ENCODE results near the gene PTPRJ.

PTPRJ gene

GRCh38 chr11:48081151-48082010, 101.0 kb downstream of the PTPRJ start:
- DNase-seq (ENCODE audit: insufficient read length, low spot score) (no peak), FAIRE-seq (no peak)
- TF ChIP-seq, protein P1, sequence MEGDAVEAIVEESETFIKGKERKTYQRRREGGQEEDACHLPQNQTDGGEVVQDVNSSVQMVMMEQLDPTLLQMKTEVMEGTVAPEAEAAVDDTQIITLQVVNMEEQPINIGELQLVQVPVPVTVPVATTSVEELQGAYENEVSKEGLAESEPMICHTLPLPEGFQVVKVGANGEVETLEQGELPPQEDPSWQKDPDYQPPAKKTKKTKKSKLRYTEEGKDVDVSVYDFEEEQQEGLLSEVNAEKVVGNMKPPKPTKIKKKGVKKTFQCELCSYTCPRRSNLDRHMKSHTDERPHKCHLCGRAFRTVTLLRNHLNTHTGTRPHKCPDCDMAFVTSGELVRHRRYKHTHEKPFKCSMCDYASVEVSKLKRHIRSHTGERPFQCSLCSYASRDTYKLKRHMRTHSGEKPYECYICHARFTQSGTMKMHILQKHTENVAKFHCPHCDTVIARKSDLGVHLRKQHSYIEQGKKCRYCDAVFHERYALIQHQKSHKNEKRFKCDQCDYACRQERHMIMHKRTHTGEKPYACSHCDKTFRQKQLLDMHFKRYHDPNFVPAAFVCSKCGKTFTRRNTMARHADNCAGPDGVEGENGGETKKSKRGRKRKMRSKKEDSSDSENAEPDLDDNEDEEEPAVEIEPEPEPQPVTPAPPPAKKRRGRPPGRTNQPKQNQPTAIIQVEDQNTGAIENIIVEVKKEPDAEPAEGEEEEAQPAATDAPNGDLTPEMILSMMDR (IDR thresholded peaks at IDR 0.05; ENCODE audit: insufficient read depth, missing control alignments): no peak

GRCh38 chr11:48082771-48083170, 102.4 kb downstream of the PTPRJ start:
- FAIRE-seq: no peak
- TF ChIP-seq, protein P1 (IDR thresholded peaks at IDR 0.05; ENCODE audit: insufficient read depth, missing control alignments): no peak
- no peak for DNase-seq (ENCODE audit: insufficient read length, low spot score)

DNA sequence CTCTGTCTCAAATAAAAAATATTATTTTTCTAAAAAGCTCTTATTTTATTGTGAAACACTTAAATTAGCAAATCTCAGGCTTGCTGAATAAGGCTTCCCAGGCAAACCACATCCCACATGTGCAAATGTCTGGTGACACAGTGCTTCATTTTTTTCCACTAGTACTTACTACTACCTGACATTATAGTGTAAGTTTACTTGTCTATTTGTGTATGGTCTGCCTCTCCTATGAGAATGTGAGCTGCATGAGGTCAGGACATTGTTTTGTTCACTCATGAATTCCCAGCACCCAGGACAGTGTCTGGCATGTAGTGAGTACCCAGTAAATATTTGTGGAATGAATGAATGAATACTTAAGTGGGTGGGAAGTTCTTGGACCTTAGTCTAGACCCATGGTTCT, 103.1 kb downstream of the PTPRJ start:
- FAIRE-seq (no peak), DNase-seq (ENCODE audit: insufficient read length, low spot score) (no peak)
- TF ChIP-seq, protein P1 (IDR thresholded peaks at IDR 0.05; ENCODE audit: insufficient read depth, missing control alignments): no peak

- FAIRE-seq: no peak
- DNase-seq (ENCODE audit: insufficient read length, low spot score): no peak
- TF ChIP-seq, protein P1 (IDR thresholded peaks at IDR 0.05; ENCODE audit: insufficient read depth, missing control alignments): no peak
Observed at GRCh38 chr11:48085688-48086087, 105.3 kb downstream of the PTPRJ start.

DNA sequence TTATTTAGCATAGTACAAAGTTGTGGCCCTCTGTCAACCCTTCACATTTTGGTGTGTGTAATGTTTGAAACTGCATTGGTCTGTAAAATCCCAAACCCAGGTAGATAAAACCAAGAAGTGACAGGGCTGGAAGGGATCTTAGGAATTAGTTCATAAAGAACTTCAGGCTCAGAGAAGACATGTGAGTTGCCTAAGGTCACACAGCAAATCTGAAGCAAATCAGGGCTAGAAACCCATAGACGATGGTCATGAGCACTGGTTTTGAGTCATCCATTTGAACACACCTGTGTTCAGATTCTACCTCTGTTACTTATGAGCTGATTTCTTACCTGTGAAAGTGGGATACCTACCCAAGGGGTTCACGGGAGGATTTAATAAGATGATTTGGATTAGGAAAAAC, 107.1 kb downstream of the PTPRJ start:
- DNase-seq (ENCODE audit: insufficient read length, low spot score) (no peak), FAIRE-seq (no peak)
- TF ChIP-seq, protein P1 (IDR thresholded peaks at IDR 0.05; ENCODE audit: insufficient read depth, missing control alignments): no peak

- no peak for DNase-seq (ENCODE audit: insufficient read length, low spot score)
- no peak for FAIRE-seq
- TF ChIP-seq, protein P1 (IDR thresholded peaks at IDR 0.05; ENCODE audit: insufficient read depth, missing control alignments): no peak
Observed at GRCh38 chr11:48087974-48088681, 107.8 kb downstream of the PTPRJ start.

- FAIRE-seq (no peak), DNase-seq (ENCODE audit: insufficient read length, low spot score) (no peak)
- TF ChIP-seq, protein P1 (IDR thresholded peaks at IDR 0.05; ENCODE audit: insufficient read depth, missing control alignments): no peak
Observed at GRCh38 chr11:48088682-48089050, 108.3 kb downstream of the PTPRJ start.
